ENCODE measurements around the gene SPON1.

GRCh38 chr11:14253421-14253820 is 290.9 kb downstream of the SPON1 start:
- TF ChIP-seq CTCF (IDR thresholded peaks at IDR 0.05) (no peak), POLR2A (IDR thresholded peaks at IDR 0.05) (no peak)
